Gastrocnemius medialis (tissue), 4 donors: ENCODE data around the gene ENAH. TPM values are rescaled to one million over a fixed set of nuclear protein-coding genes. Genes with fewer than 3 reads are reported as not detected.
A peak's percentile ranks its signal among the peaks of the same experiment; 100 is the strongest.

Experiments used
- ATAC-seq, 2 donors: fragments of 150-250 bp; one replicate each; pipeline ENCODE4 v1.9.1; 2016
- DNase-seq, 2 donors: peaks; one replicate each; pipeline ENCODE4 v3.0.0-alpha.2; 2019
- H3K27ac ChIP-seq, 4 donors: fragments of 200-600 bp; sonication (generic); 1 replicate in 1 of 4; 2 replicates in 3 of 4; pipeline ENCODE4 v1.5.1; 2016 to 2018; ENCODE audit warnings: mild to moderate bottlenecking in 2 of 4, moderate library complexity in 1 of 4
- H3K27me3 ChIP-seq, 3 donors: fragments of 200-600 bp; sonication (generic) in 2 of 3; 1 replicate in 1 of 3; 2 replicates in 2 of 3; pipeline versions ENCODE4 v1.5.1 to v1.6.0; 2016 to 2019; ENCODE audit warnings: mild to moderate bottlenecking in 1 of 3, moderate library complexity in 1 of 3
- H3K36me3 ChIP-seq, 2 donors: fragments of 200-600 bp; sonication (generic) in 1 of 2; one replicate each; pipeline ENCODE4 v1.5.1; 2017 to 2018
- H3K4me1 ChIP-seq, 2 donors: fragments of 200-600 bp; sonication (generic) in 1 of 2; one replicate each; pipeline ENCODE4 v1.5.1; 2016 to 2017; ENCODE audit warnings: mild to moderate bottlenecking in 2 of 2
- H3K4me3 ChIP-seq, 4 donors: fragments of 200-600 bp; sonication (generic) in 3 of 4; 1 replicate in 1 of 4; 2 replicates in 3 of 4; pipeline ENCODE4 v1.5.1; 2016 to 2019; ENCODE audit warnings: mild to moderate bottlenecking in 2 of 4
- H3K9me3 ChIP-seq, 3 donors: fragments of 200-600 bp; sonication (generic) in 2 of 3; 1 replicate in 1 of 3; 2 replicates in 2 of 3; pipeline ENCODE4 v1.5.1; 2016 to 2019
- POLR2A ChIP-seq, 2 donors: fragments of 450-650 bp; IDR thresholded peaks; one replicate each; pipeline ENCODE4 v1.6.1; 2017; ENCODE audit warnings: antibody characterized with exemption in 2 of 2, mild to moderate bottlenecking in 2 of 2, moderate library complexity in 2 of 2
- in situ Hi-C, 4 donors: fragments of 200-750 bp; cut with MboI; loops; one replicate each; pipeline versions ENCODE4 v1.15.0 to v1.8.0; 2017; ENCODE audit warnings: low sequenced_read_pairs in 4 of 4
- intact Hi-C: fragments of 100-400 bp; cut with DNase I; formaldehyde crosslinking; loops from one replicate; pipeline ENCODE4 v1.15.1; 2023; ENCODE audit warnings: low total_unique reads
- total RNA-seq, 4 donors: library from RNA; depleted of rRNA; stranded (reverse); fragments of >200 nt; gene quantifications; one replicate each; pipeline versions ENCODE4 v1.1.0 to v1.2.3, GENCODE V29; 2016
- TF ChIP-seq, protein P1 (sequence below), 5 experiments: fragments of 450-650 bp in 3 of 5; fragments of 200-600 bp in 2 of 5; sonication (generic) in 2 of 5; IDR thresholded peaks in 4 of 5; conservative IDR thresholded peaks in 1 of 5; 1 replicate in 4 of 5; 2 replicates in 1 of 5; pipeline ENCODE4 v1.5.1; 2016 to 2019; ENCODE audit warnings: antibody characterized with exemption in 5 of 5, mild to moderate bottlenecking in 3 of 5, moderate library complexity in 3 of 5

ENAH gene
- total RNA-seq, 4 donors from 2014 or later: 56.1 to 112 (median 62.2) TPM

DNA sequence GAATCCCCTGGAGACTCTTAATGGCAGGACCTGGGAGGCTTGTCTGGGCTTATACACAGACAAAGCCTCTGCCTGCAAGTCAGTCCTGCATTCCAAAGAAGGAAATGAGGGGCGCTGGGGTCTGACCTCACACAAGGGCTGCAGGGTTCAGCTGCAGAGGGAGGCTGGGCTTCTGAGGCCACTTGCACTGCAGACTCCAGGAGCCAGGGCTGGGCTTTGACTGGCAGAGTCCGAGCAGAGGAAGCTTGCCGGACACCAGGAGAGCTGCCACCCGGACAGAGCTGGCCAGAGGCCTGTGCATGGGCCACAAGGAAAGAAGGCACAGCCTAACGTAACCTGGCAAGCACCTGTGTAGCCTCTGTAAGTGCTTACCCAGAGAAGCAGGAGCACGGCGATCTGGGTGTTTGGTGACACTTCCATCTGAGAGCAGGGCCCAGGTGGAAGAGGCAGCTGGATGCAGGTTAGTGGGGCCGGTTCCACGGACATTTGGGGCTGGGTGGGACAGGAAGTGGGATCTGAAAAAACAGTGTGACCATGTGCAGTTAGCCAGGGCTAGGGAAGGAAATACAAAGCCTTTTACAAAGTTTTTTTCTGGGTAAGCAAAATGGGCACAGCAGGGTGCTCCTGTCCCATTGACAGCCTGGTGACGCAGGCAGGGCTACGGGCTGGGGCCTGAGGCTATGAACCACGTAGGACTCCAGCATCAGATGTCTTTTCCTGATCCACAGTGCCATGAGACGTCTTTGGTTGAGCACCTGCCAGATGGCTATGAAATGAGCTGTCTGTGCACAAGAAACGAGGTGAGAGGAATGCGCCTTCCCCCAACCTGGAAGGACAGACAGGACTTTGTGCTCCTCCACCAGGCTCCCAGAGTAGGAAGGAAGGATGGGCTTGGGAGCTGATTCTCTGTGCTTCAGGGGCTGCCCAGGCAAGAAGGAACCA, 187.8 kb downstream of the ENAH start:
- H3K27ac ChIP-seq: peak overlapping the region in 2 of 4 donors; percentile 21 to 26
- TF ChIP-seq, protein P1, sequence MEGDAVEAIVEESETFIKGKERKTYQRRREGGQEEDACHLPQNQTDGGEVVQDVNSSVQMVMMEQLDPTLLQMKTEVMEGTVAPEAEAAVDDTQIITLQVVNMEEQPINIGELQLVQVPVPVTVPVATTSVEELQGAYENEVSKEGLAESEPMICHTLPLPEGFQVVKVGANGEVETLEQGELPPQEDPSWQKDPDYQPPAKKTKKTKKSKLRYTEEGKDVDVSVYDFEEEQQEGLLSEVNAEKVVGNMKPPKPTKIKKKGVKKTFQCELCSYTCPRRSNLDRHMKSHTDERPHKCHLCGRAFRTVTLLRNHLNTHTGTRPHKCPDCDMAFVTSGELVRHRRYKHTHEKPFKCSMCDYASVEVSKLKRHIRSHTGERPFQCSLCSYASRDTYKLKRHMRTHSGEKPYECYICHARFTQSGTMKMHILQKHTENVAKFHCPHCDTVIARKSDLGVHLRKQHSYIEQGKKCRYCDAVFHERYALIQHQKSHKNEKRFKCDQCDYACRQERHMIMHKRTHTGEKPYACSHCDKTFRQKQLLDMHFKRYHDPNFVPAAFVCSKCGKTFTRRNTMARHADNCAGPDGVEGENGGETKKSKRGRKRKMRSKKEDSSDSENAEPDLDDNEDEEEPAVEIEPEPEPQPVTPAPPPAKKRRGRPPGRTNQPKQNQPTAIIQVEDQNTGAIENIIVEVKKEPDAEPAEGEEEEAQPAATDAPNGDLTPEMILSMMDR (IDR thresholded peaks at IDR 0.05 in 4 of 5, conservative IDR thresholded peaks at IDR 0.05 in 1 of 5): no peak
- H3K4me3 ChIP-seq: no peak overlapping the region
- H3K36me3 ChIP-seq: no peaks in the 10 kb centered on the region
- in situ Hi-C loops: no loop called here
- H3K4me1 ChIP-seq: peaks cover 0 to 11% of the 10 kb centered on the region in 2 donors
- no peak for DNase-seq
- intact Hi-C loops: no loop called here
- ATAC-seq: no peak
- no peaks in the 10 kb centered on the region for H3K27me3 ChIP-seq
- H3K9me3 ChIP-seq: no peaks in the 10 kb centered on the region

DNA sequence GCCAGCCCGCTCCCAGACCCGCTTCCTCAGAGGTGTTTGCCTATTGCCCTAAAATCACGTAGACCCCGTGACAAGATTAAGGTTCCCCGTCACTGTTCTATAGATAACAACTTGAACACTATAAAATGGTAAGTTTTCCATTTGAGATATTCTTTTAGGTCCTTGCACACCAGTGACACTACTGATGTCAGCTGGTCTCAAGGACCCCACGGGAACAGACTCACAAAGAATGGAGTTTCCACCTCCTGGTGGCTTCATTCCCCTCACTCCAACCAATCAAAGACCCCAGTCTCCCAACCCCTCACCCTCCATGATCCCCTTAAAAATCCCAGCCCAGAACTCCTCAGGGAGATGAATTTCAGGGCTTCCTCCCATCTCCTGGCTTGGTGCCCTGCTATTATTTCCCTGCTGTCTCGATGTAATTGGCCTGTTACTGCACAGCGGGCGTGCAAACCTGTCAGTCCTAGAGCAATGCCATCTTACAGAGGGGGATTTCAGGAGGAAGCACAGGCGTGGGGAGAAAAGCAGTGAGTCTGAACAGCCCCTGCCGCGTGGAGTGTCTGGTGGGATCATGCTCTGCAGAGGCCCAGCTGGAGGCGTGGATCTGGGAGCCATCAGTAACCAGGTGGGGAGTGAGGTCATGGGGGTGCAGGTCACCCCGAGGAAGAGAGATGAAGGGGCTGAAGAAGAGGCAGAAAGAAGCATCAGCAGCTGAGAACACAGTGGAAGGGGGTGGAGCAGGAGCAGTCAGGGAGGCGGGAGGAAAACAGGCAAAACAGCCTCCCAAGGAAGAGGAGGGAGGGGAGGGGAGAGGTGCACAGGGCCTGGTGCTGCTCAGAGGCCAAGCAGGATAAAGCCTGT, 190.0 kb downstream of the ENAH start:
- no peak for ATAC-seq
- Histone ChIP-seq H3K36me3 (no peaks in the 10 kb centered on the region), H3K27ac (no peak overlapping the region), H3K4me1 (peaks cover 0 to 8% of the 10 kb centered on the region in 2 donors), H3K9me3 (no peaks in the 10 kb centered on the region), H3K4me3 (no peak overlapping the region), H3K27me3 (no peaks in the 10 kb centered on the region)
- intact Hi-C loops: no loop called here
- in situ Hi-C loops: no loop called here
- no peak for DNase-seq
- TF ChIP-seq, protein P1 (IDR thresholded peaks at IDR 0.05 in 4 of 5, conservative IDR thresholded peaks at IDR 0.05 in 1 of 5): no peak
- no peak for TF ChIP-seq POLR2A (IDR thresholded peaks at IDR 0.05)

DNA sequence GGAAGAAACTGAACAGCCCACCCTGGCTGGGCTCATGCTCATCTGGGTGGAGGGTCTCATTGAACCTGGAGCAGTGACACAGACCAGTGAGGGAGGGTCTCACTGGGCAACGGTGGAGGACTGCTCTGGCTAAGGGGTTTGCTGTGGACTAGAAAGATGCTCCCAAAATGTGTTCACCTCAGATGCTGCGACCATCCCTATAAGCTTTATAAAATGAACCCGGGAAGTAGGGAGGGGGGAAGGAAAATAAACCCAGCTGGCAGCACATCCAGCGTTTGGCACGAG, 190.6 kb downstream of the ENAH start:
- Histone ChIP-seq H3K27ac (no peak overlapping the region), H3K9me3 (no peaks in the 10 kb centered on the region), H3K36me3 (no peaks in the 10 kb centered on the region), H3K4me3 (no peak overlapping the region), H3K4me1 (peaks cover 0 to 6% of the 10 kb centered on the region in 2 donors), H3K27me3 (no peaks in the 10 kb centered on the region)
- intact Hi-C loops (no loop called here), in situ Hi-C loops (no loop called here)
- no peak for DNase-seq
- TF ChIP-seq, protein P1 (IDR thresholded peaks at IDR 0.05 in 4 of 5, conservative IDR thresholded peaks at IDR 0.05 in 1 of 5): no peak
- TF ChIP-seq POLR2A (IDR thresholded peaks at IDR 0.05): no peak
- no peak for ATAC-seq

DNA sequence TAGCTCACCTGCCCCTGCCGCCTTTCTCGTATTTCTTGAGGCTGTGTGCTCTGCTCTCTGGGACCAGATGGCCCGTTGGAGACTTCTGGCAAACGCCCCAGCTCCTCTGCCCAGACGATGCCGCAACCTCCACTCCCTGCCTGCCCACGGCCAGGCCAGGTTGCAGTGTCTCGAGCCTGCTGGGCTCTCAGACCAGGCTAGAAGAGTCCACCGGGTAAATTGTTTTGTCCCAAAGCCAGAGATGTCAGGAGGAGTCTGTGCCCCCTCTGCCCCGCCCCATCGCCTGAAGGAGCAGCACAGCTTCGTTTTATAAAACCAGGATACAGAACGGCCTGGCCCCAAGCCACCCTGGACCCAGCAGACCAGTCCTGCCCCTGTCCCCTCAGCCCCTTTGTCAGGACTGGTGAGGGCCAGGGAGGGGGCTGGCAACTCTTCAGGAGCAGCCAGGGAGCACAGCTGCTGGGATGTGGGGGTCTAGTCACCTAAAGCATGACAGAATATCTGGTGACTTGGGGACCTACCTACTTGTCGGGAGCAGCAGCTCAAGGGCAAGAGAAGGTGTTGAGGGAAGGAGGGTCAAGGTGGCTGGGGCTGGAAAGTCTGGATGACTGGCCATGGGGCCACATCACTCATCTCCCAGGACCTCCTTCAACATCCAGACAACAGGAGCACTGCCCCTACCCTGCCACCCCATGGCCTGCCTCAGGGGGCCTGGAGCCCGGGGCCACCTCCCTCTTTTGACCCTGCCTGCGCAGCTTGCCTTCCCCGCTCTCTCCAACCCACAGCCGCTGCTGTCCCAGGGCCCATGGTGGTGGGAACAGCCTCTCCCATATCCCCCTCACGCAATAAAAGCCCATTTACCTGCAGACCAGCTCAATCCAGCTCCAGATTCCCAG, 191.1 kb downstream of the ENAH start:
- in situ Hi-C loops (no loop called here), intact Hi-C loops (no loop called here)
- Histone ChIP-seq H3K9me3 (no peaks in the 10 kb centered on the region), H3K4me1 (peaks cover 0 to 6% of the 10 kb centered on the region in 2 donors), H3K27me3 (no peaks in the 10 kb centered on the region), H3K36me3 (no peaks in the 10 kb centered on the region), H3K27ac (no peak overlapping the region), H3K4me3 (no peak overlapping the region)
- DNase-seq (peak in 1 of 2 donors; percentile 59), ATAC-seq (peak; percentile 25 to 65)
- TF ChIP-seq POLR2A (IDR thresholded peaks at IDR 0.05): no peak
- TF ChIP-seq, protein P1 (IDR thresholded peaks at IDR 0.05 in 4 of 5, conservative IDR thresholded peaks at IDR 0.05 in 1 of 5): no peak
